HG03432 (cell line): Measurements from ENCODE around the gene ATP6V1E1.
"Not testable (repeated sequence)": the region's sequence is repeated elsewhere in the genome, so short reads cannot be mapped to it uniquely, and the experiment has no call there.

Experiments used
- ATAC-seq: cut with Tn5 transposase; IDR thresholded peaks from one replicate; pipeline ENCODE4 v1.9.1; 2021; ENCODE audit warnings: mild to moderate bottlenecking, moderate library complexity; ENCODE audit not compliant: unreplicated experiment

ATP6V1E1 gene

GRCh38 chr22:17583151-17583550 lies 45.4 kb downstream of the ATP6V1E1 start:
- ATAC-seq: no peak

DNA sequence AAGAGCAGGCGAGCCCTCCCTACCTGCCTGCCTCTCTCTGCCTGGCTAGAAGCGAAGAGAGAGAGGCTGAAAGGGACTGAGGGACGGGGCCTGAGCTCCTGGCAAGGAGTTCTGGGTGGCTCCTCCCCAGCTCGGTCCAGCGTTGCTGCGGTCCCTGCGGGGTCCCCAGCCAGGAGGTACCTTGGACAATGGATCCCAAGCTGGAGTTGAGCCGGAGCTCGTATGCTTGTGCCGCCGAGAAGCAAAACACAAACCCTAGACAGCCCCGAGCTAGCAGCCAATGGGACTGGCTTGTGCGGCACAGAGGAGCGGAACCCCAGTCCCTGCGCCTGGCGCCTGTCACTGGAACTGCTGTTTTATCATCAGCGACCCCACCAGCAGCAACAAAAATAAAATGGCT lies 46.9 kb downstream of the ATP6V1E1 start:
- ATAC-seq: no peak

- ATAC-seq: no peak
These were observed 47.5 kb downstream of the ATP6V1E1 start for GRCh38 chr22:17581056-17581455.

DNA sequence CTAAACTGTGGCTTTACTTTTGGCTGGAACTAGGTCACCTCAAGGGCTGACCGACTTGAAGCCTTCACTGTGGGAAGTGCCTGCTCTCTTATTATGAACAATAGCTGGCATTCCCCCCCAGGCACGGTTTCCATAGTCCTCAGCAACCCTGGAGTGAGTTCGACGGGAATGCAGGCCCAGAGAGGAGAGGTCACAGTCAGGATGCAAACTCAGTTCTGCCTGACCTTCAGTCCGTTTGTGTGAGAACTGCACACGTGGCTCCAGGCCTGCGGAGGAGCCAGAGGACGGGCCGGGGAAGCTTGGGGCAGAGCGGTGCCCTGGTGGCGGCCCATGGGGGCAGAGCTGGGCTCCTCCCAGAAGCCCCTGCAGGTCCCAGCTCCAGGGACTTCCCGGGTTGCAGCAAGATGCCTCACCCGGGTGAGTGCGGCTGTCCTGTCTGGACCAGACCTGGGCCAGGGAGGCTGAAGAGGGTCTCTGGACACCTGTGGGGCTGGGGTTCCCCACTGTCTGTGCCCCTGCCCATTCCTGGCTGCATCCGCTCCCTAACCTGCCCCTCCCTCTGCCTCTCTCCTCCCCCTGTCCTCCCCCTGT lies 48.0 kb downstream of the ATP6V1E1 start:
- ATAC-seq: no peak

- no peak for ATAC-seq
These were observed 49.0 kb downstream of the ATP6V1E1 start for GRCh38 chr22:17579535-17579981.

DNA sequence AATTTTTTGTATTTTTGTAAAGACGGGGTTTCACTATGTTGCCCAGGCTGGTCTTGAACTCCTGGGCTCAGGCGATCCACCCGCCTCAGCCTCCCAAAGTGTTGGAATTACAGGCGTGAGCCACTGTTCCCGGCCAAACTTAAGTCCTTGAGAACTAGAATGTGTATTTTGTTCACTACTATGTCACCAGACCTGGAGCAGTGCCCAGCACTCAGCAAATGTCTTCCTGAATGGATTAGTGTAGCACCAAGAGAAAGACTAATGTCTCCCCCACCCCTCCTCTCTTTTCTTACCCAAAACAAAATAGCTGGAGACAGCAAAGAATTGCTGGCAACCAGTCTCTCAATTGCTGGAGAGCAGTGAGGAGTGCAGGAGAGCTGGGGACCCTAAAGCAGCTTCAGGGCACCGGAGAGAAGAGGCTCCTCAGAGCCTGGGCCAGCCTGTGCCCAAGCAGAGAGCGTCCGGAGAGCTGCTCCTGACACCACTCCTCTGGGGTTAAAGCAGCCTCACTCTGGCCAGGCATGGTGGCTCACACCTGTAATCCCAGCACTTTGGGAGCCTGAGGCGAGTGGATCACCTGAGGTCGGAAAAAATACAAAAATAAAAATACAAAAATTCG lies 50.3 kb downstream of the ATP6V1E1 start:
- no peak for ATAC-seq

DNA sequence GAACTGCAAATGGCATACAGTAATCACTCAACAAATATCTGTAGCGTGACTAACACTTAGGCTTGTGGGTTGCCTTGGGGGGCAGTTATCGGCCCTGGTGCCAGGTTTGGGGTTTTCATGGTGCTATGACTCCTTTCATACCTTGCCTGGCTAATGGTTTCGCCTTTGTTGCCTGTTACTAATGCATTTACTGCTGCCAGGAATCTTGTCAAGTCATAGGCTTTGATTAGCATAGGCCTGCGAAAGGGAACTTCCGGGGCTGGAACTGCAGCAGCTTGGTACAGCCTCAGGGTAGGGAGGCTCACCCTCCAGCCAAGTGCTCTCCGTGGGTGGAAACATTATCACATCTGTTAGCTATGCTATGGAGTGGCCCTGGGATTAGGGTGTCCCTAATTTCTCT lies 52.1 kb downstream of the ATP6V1E1 start:
- no peak for ATAC-seq

DNA sequence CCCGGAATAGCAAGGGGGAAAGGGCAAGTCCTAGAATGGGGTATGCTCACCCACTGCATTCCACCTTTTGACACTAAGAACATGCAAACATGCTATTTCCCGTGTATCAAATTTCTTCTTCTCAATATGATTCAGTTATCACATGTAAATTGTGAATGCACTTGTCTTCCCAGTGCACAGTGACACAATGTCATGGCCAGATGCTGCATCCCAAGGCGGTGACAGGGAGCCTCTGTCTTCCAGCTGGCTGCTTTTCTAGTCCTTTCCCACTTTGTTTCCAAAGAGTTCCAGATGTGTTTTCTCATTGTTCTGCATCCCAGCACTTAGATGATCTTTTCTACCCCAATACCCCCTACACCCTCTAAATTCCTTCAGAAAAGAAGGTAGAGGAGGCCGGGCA lies 52.9 kb downstream of the ATP6V1E1 start:
- ATAC-seq: no peak

GRCh38 chr22:17575151-17575550 lies 53.4 kb downstream of the ATP6V1E1 start:
- ATAC-seq: no peak

- ATAC-seq: no peak
These were observed 57.5 kb downstream of the ATP6V1E1 start for GRCh38 chr22:17570851-17571631.

DNA sequence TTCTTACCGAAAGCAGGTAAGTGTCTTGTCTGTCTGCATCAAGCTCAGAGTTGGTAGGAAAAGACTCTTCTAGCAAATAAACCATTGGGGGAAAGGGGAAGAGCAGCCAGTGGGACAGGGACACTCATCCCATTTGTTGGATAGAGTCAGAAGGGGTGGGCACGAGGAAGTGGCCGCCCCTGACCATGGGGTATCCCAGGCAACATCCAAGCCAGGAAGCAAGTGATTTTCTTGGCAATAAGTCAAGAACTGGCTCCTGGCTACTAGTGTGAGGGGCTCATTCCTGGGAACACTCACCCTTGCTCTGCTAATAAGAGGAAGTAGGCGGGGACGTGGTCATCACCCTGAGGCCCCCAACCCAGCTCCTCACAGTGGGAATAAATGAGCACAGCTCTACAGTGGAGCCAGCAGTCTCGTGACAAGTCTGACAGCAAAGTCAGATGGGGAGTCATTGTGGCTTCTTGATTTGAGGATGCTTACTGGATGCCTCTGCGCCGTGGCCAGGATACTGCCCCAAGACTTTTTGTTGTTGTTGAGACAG lies 58.5 kb downstream of the ATP6V1E1 start:
- ATAC-seq: no peak

DNA sequence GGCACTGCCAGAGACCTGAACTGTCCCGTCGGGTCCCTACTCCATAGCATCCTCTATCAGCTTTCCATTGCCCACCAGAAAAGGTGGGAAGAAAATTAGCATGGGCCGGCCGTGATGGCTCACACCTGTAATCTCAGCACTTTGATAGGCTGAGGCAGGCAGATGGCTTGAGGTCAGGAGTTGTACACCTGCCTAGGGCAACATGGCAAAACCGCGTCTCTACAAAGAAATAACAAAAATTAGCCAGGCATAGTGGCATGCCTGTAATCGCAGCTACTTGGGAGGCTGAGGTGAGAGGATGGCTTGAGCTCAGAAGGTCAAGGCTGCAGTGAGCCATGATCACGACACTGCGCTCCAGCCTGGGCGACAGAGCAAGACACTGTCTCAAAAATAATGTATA lies 61.8 kb downstream of the ATP6V1E1 start:
- ATAC-seq: no peak

DNA sequence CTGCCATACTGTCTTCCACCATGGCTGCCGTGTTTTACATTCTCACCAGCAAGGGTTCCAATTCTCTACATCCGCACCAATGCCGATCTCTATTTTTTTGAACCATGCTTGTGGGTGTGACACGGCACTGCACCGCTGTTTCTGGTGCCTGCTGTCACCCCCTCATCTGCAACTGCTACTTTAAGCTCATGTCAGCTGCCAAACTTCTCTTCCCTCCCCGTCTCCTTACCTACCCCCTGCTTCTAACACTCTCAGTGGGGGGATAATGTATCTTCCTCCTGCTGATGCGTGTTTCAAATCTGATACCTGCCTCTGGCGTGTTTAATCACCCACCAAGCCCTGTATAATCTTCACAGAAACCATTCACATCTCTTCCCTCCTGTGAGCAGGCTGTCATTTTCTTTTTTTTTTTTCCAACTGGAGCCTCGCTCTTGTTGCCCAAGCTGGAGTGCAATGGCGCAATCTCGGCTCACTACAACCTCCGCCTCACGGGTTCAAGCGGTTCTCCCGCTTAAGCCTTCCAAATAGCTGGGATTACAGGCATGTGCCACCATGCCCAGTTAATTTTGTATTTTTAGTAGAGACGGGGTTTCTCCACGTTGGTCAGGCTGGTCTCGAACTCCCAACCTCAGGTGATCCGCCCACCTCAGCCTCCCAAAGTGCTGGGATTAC lies 62.4 kb downstream of the ATP6V1E1 start:
- not testable (repeated sequence) for ATAC-seq

- ATAC-seq: no peak
These were observed 64.6 kb downstream of the ATP6V1E1 start for GRCh38 chr22:17563936-17564391.

GRCh38 chr22:17562906-17563870 lies 65.4 kb downstream of the ATP6V1E1 start, which contains the start of gene SLC25A18:
Gene SLC25A18 (plus strand): TSS chr22:17563498. CDS start chr22:17579945, 16,447 bp downstream.
- ATAC-seq: no peak

DNA sequence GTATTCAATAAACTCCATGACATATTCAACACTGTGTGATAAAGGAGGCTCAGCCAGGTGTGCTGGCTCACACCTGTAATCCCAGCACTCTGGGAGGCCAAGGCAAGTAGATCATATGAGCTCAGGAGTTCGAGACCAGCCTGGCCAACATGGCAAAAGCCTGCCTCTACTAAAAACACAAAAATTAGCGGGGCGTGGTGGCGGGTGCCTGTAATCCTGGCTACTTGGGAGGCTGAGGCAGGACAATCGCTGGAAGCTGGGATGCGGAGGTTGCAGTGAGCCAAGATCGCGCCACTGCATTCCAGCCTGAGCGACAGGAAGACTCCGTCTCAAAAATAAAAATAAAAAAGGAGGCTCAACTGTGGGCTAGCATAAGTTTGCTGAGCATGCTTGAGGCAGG lies 69.4 kb downstream of the ATP6V1E1 start:
- ATAC-seq: no peak

DNA sequence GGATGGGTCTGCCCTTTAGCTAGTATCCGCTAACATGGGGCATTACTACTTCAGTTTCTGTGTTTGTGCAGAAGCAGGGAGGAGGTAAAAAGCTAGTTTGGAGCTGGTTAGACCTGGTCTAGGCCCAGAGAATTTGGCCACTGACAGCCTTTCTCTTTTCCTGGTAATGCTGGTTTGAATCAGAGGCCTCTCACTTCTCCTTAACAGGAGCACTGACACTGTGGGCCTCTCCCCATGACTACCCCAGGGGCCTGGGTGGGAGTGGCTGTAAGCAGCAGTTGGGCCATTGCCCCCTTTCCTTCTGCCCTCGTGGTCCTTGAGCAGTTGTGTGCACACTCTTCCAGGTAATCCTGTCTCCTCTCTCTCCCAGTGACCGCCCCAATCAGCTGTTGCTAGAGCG lies 73.7 kb downstream of the ATP6V1E1 start:
- ATAC-seq: no peak

DNA sequence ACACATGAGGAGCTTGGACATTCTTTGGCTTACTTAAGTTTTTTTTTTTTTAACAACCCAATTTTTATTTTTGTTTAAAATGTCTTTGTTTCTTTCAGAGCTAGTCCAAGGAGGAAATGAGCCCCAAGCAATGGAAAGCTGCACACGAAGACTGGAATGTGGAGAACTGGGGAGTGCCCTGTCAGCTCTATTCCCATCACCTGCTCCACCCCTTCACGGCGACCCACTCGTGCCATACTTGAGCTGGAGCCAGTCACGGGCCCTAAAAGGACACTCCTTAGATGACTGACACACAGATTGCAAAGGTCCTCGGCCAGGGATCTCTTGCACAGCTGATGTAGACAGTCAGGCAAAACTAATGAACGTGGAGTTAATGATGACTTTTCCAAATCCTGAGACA lies 75.8 kb downstream of the ATP6V1E1 start:
- no peak for ATAC-seq

DNA sequence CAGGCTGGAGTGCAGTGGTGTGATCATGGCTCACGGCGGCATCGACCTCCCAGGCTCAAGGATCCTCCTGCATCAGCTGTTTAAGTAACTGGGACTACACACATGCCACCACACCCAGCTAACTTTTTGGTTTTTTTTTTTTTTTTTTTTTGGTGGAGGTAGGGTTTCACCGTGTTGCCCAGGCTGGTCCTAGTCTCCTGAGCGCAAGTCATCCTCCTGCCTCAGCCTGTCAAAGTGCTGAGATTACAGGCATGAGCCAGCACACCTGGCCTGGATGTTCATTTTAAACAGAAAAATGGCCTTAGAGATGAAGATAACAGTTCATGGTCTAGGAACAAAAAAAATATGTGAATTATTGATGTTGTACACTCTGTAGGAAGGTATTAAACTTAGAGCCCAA lies 78.9 kb downstream of the ATP6V1E1 start:
- no peak for ATAC-seq

DNA sequence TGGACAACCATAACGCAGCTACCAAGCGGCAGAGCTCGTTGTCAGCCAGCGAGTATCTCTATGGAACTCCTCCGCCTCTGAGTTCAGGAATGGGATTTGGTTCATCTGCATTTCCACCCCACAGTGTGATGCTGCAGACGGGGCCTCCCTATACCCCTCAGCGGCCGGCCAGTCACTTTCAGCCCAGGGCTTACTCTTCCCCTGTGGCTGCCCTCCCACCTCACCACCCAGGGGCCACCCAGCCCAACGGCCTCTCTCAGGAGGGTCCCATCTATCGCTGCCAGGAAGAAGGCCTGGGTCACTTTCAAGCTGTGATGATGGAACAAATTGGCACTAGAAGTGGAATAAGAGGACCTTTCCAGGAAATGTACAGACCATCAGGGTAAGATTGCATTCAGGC lies 79.4 kb downstream of the ATP6V1E1 start:
- ATAC-seq: no peak
